Measurements from ENCODE around the gene EIF2B1.

Gene EIF2B1

DNA sequence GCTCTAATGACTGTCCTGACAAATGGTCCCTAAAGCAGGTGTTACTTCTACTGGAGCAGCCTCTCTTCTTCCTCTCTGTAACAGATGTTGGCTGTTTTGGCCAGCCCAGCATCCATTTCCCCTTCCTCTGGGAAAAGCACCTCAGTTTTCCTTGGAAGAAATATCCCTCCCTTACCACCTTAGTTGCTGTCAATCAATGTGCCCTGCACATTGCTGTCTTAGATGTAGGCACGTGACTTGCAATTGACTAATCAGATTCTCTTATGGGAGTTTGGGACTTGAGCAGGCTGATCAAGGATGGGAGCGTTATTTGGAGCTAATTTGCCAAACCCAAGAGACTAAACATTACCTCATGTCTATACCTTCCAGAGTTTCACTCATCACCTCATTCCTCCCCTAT lies 61.1 kb downstream of the EIF2B1 start:
- FAIRE-seq: no peak
- DNase-seq (ENCODE audit: insufficient read length, low spot score): no peak

DNA sequence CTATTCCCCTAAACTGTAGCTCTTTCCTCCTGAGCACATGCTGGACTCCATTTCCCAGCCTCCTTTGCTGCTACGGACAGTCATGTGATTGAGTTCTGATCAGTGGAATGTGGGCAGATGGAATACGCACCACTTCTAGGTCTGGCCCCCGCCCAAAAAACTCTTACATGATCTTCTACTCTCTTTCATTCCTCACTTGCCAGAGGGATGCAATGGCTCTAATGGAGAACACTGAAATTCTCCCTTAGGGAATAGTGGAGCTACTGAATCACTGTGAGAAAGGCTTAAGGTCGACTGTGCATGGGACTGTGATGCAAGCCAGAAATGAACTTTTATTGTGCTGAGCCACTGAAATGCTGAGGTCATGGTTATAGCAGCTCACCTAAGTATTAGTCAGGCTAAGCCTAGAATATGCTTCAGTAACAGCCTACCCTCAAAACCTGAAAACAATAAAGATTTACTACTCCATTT lies 62.1 kb downstream of the EIF2B1 start:
- no peak for DNase-seq (ENCODE audit: insufficient read length, low spot score)
- no peak for FAIRE-seq

Data from GM19239 (cell line).